NCI-H345 (cell line): ENCODE results near the gene COQ2.
"Not testable (repeated sequence)": the region's sequence is repeated elsewhere in the genome, so short reads cannot be mapped to it uniquely, and the experiment has no call there.

Experiments used
- DNase-seq: peaks from one replicate; lab custom pipeline; 2025; lab: John Stamatoyannopoulos, UW

COQ2 gene

DNA sequence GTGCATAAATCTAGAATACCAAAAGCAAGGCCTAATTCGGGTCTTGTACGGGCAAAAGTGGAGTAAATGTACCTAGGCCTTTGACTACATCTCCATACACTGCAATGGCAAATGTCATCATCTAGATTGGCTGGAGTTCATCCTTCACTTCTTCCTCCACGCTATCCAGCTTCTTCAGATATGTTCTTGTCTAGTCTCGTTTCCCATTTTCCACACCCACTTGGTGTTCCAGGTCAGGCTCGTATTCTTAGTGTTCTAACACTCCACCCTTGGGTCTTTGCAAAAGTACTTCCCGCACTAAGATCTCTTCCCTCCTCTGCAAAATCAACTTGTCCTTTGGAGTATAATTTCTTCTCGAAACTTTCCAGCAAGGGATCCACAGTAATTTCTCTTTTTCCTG, 1.4 kb downstream of the COQ2 start:
- DNase-seq: no peak

GRCh38 chr4:83282049-83282535, 2.5 kb downstream of the COQ2 start:
- peak; percentile 8 for DNase-seq

DNA sequence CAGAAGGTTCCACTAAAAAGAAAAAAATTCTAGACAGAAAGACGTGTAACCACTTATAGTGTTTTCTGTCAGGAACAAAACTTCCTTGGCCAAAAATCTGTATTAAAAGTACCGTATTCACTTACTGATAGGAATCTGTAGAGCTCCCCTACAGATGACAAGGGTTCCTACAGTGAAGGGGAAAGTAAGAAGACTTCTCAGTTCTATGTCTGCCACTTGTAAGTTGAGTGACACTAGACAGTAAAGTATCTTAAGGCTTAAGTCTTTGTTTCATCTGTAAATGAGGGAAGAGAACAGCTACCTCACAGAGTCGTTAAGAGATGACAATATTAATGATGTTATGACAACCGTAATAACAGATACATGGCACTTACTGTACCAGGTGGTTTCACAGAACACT, 3.3 kb downstream of the COQ2 start:
- no peak for DNase-seq

DNA sequence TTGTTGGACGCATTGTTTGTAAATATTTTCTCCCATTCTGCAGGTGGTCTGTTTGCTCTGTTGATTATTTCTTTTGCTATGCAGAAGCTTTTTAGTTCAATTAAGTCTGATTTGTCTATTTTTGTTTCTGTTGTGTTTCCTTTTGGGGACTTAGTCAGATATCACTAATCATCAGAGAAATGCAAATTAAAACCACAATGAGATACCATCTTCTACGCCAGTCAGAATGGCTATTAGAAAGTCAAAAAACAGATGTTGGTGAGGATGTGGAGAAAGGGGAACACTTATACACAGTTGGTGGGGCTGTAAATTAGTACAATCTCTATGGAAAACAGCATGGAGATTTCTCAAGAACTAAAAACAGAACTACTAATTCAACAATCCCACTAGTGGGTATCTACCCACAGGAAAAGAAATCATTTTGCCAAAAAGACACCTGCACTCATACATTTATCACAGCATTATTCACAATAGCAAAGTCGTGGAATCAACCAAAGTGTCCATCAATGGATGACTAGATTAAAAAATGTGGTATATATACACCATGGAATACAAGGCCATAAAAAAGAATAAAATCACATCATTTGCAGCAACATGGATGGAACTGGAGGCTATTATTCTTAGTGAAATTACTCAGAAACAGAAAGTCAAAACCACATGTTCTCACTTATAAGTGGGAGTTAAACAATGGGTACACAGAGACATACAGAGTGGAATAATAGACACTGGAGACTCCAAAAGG, 8.1 kb downstream of the COQ2 start:
- no peak for DNase-seq

GRCh38 chr4:83273926-83274325, 10.7 kb downstream of the COQ2 start:
- not testable (repeated sequence) for DNase-seq

DNA sequence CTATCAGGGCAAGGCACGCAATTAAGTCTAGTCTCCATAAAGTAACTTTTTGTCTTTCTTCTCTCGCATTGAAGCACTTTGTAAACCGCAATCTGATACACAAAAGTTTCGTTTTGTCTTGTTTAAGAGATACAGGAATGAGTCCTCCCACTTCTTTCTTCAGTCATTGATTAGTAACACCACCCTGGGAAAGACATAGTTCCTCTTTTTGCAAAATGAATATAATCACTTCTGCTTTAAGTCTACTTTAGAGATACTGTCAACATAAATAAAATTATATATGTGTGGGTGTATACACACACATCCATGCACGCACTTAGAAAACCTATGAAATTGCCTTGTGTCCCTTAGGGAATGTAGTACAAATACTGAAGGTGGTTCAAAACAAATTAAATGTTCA, 11.7 kb downstream of the COQ2 start:
- DNase-seq: no peak

DNA sequence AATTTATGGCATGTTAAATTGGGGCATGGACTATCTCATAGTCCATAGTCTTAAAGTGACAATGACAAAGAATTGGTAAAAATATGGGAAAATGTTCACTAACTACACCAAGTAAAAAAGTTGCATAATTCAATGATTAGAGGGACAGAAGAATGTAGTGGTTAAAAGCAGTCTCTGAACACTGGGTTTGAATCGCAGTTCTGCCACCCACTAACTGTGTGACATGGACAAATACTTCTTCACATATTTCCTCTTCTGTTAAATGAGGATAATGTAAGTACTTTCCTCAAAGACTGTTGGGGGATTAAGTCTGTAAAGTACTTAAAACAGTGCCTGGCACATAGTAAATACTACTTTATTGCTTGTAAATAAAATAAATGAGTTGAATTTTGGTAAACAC, 15.3 kb downstream of the COQ2 start:
- no peak for DNase-seq

- DNase-seq: no peak
These were observed 16.1 kb downstream of the COQ2 start for GRCh38 chr4:83268491-83268890.

- no peak for DNase-seq
These were observed 16.6 kb downstream of the COQ2 start for GRCh38 chr4:83267830-83268475.

DNA sequence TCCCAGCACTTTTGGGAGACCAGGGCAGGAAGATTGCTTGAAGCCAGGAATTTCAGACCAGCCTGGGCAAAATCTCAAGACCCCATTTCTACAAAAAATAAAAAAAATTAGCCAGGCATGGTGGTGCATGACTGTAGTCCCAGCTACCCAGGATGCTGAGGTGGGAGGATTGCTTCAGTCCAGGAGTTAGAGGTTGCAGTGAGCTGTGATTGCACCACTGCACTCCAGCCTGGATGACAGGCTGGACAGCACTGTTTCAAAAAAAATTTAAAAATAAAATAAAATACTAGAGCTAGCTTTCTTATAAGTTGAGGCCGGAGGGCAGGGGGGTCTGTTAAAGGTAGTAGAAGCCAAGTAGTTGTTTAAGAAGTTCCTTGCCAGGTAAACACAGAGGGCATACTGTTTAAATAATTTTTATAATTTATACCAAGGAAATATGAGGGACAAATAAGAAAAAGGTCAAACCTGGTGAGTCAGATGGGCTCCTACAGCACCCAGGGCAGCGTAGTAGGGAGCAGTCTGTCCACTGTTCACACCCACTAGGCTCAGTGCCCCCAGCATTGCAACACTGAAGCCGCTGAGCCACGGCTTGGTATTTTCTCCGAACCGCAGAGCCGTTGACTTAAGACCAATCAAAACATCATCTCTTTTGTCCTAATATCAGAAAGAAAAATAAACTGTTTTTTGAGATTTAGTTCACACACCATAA, 17.3 kb downstream of the COQ2 start:
- no peak for DNase-seq

- DNase-seq: no peak
These were observed 17.9 kb downstream of the COQ2 start for GRCh38 chr4:83266689-83267088.

GRCh38 chr4:83263106-83263505, 21.5 kb downstream of the COQ2 start:
- DNase-seq: no peak

DNA sequence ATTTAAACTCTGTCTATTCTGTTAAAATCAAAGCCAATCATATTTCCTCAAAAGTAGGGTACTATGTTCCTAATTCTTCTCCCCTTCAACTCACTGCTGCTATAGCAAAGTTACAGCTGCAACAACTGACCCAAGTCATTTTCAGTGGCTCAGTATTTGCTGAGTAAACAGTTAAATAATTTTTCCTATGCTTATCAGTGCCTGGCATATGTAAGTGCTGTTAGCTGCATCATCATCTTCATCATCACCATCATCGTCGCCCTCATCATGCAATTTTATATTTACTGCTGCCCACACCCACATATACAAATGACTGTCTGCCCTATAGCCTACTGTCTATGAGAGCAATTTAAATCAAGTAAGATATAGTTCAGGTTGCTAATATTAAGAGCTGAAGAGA, 21.9 kb downstream of the COQ2 start:
- no peak for DNase-seq

- no peak for DNase-seq
These were observed 23.3 kb downstream of the COQ2 start for GRCh38 chr4:83261307-83261706.

DNA sequence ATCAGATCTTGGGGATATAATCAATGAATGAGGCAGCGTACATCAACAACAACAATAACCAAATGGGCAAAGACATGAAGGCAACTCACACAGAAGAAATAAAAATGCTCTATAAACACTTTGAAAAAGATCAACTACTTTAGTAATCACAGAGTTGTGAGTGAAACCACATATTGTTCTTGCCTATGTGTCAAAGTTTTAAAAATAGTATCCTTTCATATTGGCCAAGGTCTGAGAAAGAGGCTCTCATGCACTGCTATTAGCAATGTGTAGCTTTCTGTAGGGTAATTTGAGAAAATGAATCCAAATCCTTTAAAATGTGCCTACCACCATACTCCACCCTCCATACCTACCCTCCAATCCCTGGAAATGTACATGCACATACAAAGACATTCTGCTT, 25.0 kb downstream of the COQ2 start:
- no peak for DNase-seq

DNA sequence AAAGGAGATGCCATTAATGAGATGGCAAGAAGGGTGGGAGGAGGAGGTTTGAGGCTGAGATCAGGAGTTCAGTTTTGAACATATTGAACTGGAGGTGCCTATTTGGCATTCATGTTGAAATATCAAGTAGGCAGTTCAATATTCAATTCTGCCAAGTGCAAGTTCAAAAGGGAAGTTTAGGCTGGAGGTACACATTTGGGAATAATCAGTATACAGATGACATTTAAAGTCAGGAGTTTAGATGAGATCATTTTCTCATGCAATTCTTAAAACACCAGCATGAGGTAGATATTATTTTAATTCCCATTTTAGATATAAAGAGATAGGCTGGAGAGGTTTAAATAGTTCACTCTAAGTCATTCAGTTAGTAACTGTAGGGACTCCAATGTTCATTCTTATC, 26.1 kb downstream of the COQ2 start:
- no peak for DNase-seq

DNA sequence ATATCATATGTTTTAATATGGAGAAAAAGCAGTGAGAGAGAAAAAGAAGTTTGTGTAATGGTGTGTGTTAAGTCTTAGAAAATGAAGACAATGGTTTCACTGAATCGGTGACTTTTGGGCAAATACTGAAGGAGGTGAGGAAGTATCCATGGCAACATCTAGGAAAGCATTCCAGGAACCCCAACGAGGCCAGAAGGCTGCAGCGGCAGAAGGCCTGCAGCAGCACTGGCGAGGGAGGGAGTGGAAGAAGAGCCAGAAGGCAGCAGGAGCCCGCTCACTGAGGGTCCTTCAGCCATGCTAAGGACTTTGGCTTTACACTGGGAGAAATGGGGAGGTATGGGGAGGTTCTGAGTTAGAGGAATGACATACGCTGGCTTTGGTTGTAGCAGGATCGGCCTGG, 26.8 kb downstream of the COQ2 start:
- no peak for DNase-seq

DNA sequence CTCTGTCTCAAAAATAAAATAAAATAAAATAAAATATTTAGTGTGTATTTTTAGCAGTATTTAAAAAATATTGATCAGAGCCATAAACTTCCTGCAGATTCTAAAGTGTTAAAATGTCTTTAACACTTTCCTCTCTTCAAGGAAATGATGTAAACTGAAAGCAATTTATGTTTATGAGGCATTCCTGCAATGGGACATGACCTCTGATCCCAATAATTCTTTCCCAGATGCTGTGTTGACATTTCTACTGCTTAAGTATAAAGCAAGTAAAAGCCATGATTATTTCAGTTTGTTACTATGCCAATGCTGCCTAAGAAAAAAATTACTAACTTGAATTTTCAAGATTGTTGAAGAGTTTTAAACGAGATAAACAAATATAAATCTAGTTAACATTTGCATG, 29.0 kb downstream of the COQ2 start:
- DNase-seq: no peak

DNA sequence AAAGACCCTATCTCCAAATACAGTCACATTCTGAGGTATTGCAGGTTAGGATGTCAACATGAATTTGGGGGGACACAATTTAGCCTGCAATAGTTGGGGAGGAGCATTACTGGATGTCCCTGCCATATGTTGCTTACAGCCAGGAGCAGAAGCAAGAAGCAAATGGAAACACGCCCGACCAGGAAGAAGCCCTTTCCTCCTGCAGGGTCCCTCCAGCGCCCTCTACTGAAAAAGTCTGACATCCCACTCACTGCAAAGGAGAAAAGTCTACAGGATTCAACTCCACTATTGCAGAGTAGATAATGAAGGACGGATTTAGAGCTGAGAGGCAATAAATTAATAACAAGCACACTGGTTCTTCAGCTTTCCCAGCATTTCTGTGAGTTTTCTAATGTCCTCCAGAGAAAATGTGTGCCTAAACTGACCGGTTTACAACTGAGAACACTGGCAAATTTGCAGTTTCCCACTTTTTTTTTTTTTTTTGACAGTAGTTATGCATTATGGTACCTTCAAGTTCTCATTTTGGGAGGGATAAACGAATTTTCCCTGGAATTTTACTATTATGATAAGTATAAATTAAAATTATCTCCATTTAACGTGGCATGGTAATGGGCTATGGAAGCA, 31.7 kb downstream of the COQ2 start:
- peak; percentile 27 for DNase-seq

- DNase-seq: no peak
These were observed 33.2 kb downstream of the COQ2 start for GRCh38 chr4:83251447-83251830.

GRCh38 chr4:83250687-83251446, 33.7 kb downstream of the COQ2 start:
- no peak for DNase-seq

- no peak for DNase-seq
These were observed 36.1 kb downstream of the COQ2 start for GRCh38 chr4:83248486-83248885.
